GM12874 (cell line): Measurements from ENCODE around the gene STRADB.

ENCODE experiments used
- CTCF ChIP-seq: IDR thresholded peaks from 2 replicates; pipeline ENCODE4 v1.5.1; 2011; ENCODE audit warnings: low read depth, mild to moderate bottlenecking, control low read depth, low read length, moderate library complexity; ENCODE audit not compliant: insufficient read depth

STRADB gene

GRCh38 chr2:201465524-201465971, 14.0 kb downstream of the STRADB start:
- TF ChIP-seq CTCF, result no peak

- no peak for TF ChIP-seq CTCF
These were observed 14.6 kb downstream of the STRADB start for GRCh38 chr2:201466050-201466675.

- TF ChIP-seq CTCF, result no peak
These were observed 16.1 kb downstream of the STRADB start for GRCh38 chr2:201467666-201468065.

GRCh38 chr2:201470821-201471731, 19.5 kb downstream of the STRADB start:
- TF ChIP-seq CTCF, result no peak

GRCh38 chr2:201471732-201472393, 20.3 kb downstream of the STRADB start:
- no peak for TF ChIP-seq CTCF

GRCh38 chr2:201472411-201472810, 20.9 kb downstream of the STRADB start:
- no peak for TF ChIP-seq CTCF

- no peak for TF ChIP-seq CTCF
These were observed 31.0 kb downstream of the STRADB start for GRCh38 chr2:201482543-201482942.
